GM18861 (cell line): ENCODE measurements around the gene UNC13A.

Experiments used
- ATAC-seq: cut with Tn5 transposase; IDR thresholded peaks from one replicate; pipeline ENCODE4 v1.9.1; 2021; ENCODE audit not compliant: unreplicated experiment

Gene UNC13A

DNA sequence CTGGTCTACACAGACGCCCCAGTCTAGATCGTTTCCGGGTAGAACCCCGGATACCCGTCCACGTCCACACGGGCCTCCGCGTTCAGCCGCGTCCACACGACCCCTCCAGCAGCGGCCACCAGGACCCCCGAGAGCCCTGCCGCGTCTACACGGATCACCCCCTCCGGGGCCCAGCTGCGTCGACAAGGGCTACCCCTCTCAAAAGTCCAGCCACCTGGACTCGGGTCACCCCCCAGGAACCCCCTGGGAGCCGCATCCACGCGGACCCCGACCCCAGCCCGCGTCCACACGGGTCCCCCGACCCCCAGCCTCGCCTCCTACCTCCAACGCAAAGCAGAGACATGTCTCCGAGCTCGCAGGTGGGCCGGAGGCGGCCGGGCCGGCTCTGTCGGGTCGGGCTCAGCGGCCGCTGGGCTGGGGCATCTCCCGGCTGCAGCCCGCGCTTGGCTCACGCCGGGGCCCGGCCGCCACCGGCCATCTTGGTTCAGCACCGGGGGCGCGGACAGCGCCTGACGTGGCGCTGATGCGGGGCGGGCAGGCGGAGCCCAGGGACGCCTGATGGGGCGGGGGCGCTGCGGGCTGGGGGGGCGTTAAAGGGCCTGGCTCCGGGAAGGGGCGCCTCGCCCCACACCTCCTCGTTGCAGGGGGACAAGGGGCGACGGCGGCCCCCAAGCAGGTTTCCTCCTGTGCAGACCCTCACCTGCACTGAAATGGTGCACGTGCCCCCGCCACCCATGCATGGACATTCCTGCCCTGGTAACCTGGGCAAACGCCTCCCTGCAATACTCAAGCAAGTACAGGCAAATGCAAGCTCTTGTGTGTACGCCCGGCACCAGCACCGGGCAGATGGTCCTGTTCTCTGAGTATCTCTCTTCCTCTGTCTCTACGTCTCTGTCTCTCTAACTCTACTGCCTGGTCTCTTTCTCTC, at the start of gene UNC13A:
TSS of gene UNC13A (minus strand) at position 498 of the 928 bp plus-strand sequence. CDS start at position 343, 155 bp downstream.
- ATAC-seq, result no peak

DNA sequence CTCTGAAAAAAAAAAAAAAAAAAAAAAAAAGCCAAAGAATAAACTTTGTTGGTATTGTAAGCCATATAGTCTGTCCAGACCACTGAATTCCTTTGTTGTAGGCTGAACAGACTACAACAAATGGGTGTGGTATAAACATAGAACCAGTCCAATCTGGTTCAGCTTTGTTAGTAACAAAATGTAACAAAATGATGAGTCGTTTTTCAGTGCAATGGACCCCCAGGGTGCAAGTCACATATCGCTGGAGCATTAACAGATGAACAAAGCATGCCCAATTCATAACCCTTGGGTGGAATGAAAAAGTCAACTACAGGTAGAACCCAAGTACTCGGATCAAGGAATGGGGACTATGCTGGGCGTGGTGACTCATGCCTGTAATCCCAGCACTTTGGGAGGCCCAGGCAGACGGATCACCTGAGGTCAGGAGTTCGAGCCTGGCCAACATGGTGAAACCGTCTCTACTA, 49.6 kb upstream of the UNC13A start:
- no peak for ATAC-seq

DNA sequence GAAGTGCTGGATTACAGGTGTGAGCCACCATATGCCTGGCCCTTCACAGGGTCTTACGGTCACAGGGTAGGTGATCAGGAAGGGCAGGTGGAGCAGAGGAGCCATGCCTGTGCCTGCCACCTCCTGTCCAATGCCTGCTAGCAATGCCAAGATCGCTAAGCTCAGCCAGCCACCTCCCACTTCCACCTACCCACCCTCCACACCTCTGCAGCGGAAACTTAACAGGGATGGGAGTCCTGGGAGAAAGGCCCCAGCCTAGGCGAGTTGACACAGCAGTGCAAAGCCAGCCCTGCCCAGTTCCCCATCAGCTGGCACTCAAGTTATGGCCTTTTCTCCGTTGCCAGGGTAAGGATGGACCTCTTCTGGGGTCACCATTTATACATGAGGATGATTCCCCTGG, 47.3 kb upstream of the UNC13A start:
- no peak for ATAC-seq

DNA sequence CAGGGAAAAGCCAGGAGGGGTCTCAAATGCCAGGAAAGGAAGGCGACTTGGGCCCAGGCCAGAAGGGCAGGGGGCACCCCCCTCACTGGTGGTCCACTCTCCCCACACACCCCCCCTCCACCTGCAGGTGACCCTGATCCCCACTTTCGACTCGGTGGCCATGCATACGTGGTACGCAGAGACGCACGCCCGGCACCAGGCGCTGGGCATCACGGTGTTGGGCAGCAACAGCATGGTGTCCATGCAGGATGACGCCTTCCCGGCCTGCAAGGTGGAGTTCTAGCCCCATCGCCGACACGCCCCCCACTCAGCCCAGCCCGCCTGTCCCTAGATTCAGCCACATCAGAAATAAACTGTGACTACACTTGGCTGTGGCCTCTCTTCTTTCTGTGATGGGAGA, 46.0 kb upstream of the UNC13A start:
- no peak for ATAC-seq

DNA sequence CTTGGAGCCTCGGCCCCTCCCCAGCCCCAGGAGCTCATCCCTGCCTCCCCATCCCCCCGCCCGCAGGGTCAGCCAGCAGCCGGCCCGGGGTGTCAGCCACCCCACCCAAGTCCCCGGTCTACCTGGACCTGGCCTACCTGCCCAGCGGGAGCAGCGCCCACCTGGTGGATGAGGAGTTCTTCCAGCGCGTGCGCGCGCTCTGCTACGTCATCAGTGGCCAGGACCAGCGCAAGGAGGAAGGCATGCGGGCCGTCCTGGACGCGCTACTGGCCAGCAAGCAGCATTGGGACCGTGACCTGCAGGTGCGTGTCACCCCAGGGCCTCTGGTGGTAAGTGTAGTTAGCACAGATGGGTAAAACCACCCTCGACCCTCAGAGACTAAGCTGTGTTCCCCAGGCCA, 45.0 kb upstream of the UNC13A start:
- no peak for ATAC-seq

DNA sequence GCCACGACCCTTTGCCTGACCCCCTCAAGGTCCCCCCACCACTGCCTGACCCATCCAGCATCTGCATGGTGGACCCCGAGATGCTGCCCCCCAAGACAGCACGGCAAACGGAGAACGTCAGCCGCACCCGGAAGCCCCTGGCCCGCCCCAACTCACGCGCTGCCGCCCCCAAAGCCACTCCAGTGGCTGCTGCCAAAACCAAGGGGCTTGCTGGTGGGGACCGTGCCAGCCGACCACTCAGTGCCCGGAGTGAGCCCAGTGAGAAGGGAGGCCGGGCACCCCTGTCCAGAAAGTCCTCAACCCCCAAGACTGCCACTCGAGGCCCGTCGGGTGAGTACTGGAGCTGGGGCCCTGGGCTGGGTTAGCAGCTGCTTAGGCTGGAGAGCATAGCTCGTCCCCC, 39.7 kb upstream of the UNC13A start:
- ATAC-seq, result no peak

DNA sequence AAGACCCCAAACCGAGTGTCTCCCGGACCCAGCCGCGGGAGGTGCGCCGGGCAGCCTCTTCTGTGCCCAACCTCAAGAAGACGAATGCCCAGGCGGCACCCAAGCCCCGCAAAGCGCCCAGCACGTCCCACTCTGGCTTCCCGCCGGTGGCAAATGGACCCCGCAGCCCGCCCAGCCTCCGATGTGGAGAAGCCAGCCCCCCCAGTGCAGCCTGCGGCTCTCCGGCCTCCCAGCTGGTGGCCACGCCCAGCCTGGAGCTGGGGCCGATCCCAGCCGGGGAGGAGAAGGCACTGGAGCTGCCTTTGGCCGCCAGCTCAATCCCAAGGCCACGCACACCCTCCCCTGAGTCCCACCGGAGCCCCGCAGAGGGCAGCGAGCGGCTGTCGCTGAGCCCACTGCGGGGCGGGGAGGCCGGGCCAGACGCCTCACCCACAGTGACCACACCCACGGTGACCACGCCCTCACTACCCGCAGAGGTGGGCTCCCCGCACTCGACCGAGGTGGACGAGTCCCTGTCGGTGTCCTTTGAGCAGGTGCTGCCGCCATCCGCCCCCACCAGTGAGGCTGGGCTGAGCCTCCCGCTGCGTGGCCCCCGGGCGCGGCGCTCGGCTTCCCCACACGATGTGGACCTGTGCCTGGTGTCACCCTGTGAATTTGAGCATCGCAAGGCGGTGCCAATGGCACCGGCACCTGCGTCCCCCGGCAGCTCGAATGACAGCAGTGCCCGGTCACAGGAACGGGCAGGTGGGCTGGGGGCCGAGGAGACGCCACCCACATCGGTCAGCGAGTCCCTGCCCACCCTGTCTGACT, 39.0 kb upstream of the UNC13A start:
- no peak for ATAC-seq

DNA sequence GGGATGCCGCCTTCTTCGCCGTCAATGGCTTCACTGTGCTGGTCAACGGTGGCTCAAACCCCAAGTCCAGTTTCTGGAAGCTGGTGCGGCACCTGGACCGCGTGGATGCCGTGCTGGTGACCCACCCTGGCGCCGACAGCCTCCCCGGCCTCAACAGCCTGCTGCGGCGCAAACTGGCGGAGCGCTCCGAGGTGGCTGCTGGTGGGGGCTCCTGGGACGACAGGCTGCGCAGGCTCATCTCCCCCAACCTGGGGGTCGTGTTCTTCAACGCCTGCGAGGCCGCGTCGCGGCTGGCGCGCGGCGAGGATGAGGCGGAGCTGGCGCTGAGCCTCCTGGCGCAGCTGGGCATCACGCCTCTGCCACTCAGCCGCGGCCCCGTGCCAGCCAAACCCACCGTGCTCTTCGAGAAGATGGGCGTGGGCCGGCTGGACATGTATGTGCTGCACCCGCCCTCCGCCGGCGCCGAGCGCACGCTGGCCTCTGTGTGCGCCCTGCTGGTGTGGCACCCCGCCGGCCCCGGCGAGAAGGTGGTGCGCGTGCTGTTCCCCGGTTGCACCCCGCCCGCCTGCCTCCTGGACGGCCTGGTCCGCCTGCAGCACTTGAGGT, 38.1 kb upstream of the UNC13A start:
- no peak for ATAC-seq

DNA sequence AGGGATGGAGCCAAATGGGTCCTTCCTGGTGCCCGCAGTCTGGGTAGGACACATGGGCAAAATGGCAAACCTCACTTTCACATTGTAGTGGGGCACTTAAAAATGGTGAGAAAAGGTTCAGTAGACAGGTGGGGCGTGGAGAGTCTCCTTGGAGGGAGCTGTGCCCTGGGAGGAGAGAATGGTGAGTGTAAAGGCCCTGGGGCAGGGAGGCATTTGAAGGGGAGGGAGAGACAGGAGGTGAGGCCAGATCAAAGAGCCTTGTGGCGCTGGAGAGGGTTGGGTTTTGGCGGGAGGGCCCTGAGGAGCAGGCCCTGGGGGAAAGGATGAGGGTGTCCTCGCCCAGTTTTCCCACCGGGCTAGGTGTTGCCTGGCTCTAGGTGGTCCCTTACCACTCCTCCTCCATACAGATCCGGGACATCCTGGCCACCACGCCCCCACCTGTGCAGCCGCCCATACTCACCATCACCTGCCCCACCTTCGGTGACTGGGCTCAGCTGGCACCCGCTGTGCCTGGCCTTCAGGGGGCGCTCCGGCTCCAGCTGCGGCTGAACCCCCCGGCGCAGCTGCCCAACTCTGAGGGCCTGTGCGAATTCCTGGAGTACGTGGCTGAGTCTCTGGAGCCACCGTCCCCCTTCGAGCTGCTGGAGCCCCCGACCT, 37.4 kb upstream of the UNC13A start:
- ATAC-seq, result no peak

DNA sequence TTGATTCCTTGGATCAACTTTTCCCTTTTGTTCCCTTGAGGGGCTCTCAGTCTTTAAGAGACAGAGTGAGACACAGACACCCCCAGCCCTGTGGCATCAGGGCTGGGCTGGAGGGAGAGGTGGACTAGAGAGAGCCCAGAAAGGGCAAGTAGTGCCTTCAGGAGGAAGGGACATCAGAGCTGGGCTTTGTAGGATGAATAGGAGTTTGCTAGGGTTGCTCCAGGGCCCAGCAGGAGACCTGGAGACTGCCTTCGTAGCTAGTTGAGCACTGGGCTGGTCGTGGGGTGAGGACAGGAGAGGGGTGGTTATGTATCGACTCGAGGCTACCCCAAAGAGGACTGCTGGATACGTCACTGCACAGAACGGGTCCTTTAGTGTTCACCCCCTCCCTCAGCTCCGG, 36.5 kb upstream of the UNC13A start:
- ATAC-seq, result no peak

DNA sequence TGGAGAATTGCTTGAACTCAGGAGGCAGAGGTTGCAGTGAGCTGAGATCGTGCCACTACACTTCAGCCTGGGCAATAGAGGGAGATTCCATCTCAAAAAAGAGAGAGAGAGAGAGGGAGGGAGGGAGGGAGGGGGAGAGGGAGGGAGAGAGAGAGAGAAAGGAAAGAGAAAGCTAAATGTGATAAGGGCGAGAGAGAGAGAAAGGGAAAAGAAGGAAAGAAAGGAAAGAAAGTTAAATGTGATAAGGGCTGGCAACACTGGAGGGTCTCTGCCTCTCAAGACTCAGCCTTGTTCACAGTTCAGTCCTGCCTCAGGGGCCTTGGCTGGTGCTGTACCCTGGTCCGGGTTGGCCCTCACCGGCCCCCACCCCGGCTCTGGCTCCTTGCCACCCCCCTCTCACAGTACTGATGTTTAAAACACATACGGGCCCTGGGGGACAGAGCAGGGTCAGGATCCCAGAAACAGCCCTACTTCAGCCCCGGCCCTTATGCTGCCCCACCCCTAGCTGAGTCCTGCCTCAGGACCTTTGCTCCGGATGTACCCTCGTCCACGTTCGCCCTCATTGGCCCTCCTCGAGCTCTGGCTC, 34.6 kb upstream of the UNC13A start:
- ATAC-seq, result no peak

DNA sequence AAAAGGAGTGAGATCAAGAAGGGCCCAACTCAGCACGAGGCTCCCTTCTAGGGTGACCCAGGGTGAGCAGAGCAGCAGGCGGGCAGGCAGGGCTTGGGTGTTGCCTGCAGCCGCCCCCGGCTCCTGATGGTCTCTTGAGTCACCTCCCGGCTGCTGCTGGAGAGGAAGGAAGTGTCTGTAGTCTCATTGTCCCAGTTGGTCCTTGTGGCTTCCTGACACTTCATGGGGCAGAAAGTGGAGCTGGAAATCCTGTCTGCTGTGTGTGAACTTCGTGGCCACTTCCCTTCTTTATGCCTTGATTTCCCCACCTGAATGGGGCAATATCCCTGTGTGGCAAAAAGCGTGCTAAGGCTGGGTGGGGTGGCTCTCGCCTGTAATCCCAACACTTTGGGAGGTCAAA, 33.7 kb upstream of the UNC13A start:
- ATAC-seq, result no peak

DNA sequence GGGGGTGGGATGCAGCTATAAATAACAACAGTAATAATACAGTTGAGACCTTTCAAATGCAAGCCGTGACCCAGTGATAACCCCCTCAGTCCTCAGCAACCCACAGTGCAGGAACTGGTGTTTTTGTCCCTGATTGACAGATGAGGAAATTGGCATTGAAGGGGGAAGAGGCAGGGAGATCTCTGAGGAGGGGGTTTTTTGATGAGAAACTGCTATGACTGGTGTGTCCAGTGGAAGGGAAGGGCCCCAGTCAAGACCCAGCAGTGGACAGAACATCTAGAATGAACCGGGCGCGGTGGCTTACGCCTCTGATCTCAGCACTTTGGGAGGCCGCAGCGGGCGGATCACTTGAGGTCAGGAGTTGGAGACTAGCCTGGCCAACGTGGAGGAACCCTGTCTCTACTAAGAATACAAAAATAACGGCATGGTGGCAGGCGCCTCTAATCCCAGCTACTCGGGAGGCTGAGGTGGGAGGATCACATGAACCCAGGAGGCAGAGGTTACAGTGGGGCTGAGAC, 33.0 kb upstream of the UNC13A start:
- no peak for ATAC-seq

DNA sequence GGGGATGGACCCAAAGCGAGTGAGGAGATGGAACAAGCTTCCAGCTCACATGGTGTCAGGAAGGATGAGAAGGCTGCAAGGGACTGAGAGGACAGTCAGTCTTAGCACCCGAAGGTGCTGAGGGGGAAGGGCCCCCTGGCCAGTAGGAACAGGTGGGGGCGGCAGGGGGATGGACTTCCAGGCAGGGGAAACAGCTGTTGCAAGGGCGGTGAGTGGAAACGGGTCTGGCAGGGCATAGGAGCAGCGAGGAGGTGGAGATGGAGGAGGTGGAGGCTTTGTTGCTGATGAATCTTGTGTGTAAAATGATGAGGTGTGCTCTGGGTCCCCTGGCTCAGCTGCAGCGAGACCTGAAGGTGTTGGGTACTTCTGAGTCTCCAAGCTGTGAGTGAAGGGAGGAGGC, 32.3 kb upstream of the UNC13A start:
- no peak for ATAC-seq

DNA sequence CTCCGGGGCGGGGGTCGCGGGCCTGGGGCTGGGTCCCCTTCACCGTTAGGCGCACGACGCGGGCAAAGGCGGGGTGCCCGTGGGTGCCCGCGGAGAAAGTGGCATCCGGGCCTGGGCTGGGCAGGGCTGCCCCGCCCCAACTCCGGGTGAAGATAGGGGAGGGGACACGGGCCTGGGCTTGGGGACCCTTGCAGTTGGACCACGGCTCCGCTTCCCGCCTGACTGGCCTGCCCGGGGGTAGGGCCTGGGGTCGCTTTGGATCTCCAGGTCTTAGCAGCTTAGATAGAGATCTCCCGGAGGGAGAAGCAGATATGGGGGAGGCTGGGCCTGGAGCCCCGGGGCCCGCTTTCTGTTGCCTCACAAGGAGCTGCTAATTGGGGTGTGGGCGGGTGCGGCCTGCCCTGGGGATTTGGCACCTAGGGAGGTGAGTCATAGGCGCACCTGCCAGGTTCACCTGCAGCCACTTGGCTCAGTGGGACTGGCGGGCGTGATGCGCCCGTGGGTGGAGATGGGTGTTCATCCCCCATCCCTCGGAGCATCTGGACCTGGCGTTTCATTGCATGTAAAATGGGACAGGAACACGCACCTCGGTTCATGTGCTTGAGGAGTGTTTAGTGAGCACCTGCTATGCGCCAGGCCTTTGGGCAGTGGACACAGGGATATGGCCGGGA, 31.7 kb upstream of the UNC13A start:
- ATAC-seq, result no peak

DNA sequence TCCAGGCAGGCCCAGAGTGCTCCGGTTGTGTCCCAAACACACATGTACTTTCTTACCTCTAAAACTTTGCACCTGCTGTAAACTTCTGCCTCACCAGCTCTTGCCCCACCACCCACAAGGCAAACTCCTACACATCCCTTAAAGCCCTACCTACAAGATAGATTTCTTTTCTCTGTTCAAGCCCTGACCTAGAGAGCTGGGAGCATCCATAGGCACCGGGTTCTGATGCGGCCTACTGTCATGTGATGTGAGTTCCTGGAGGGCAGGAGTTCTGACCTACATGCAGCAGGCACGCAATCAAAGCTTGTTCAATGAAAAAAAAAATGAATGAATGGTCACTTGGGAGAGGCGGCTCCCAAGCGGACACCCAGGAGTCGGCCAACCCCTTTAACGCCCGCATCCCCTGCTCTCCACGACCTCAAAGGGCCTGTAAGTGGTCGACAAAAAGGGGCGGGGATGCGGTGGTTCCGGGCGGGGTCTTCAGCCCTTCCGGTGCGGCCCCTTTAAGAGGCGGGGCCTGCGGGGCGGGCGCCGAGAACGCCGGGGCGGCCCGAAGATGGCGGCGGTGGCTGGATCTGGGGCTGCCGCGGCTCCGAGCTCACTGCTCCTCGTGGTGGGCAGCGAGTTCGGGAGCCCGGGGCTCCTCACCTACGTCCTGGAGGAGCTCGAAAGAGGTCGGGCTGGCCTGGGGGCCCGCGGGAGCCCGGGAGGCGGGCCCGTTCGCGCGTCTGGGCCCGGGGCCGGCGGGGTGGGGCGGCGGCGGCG, 31.0 kb upstream of the UNC13A start, which contains the start of gene MAP1S:
TSS of gene MAP1S (plus strand) at position 534 of the 765 bp plus-strand sequence. CDS start at position 557, 23 bp downstream.
- ATAC-seq, result no peak

DNA sequence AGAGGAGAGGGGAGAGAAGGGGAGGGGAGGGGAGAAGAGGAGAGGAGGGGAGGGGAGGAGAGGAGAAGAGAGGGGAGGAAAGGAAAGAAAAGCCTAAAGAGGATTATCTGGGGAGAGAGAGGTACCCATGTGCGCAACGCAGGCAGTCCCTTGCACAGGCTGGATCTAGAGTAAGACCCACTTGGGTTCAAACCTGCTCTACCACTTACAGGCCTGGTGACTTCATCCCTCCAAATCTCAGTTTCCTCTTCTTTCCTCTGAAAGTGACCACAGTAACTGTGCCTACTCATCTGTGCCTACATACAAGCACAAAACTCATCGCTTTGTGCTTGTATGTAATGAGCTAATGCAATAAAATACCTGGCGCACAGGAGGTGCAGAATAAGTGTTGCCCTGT, 30.4 kb upstream of the UNC13A start:
- ATAC-seq, result no peak

DNA sequence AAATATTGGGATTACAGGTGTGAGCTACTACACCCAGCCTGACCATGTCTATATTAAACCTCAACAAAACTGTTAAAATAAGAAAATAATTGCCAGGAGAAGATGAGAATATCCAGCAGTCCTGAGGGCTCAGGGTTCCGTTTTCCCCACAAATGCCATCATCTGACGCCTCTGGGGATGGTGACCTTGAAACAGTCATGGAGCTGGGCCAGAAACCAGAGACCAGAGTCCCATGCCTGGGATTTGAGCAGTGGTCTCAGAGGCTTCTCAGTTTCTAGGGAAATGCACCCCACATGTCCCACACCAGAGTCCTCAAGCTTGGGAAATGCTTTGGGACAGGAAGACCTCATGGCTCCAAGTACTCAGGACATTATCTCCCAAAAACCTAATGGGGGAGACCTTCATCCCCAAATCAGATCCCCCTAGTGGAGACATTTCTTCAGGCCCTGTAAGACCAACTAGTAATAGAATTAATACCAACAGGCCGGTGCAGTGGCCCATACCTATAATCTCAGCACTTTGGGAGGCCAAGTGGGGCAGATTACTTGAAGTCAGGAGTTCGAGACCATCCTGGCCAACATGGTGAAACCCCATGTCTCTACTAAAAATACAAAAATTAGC, 28.3 kb upstream of the UNC13A start:
- no peak for ATAC-seq

DNA sequence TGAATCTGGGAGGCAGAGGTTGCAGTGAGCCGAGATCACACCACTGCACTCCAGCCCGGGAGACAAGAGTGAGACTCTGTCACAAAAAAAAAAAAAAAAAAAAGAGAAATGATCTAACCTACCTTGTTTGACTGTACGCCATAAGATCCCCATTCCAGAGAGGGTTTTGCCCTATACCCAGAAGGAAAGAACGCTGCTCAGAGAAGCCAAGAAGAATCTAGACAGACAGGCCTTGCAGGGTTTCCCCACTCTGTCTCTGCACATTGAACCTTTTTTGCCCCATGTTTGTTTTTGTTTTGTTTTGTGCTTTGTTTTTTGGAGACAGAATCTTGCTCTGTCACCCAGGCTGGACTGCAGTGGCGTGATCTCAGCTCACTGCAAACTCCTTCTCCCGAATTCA, 23.7 kb upstream of the UNC13A start:
- no peak for ATAC-seq
